Peyer's patch (tissue), 4 donors: ENCODE data around the gene PALD1. TPM values are rescaled to one million over a fixed set of nuclear protein-coding genes. Genes with fewer than 3 reads are reported as not detected.

ENCODE experiments used
- DNase-seq, 3 donors: peaks; one replicate each; pipeline ENCODE4 v3.0.0-alpha.2; 2017 to 2019
- H3K27ac ChIP-seq, 4 donors: fragments of 200-600 bp; sonication (generic); one replicate each; pipeline ENCODE4 v1.5.1; 2016 to 2019
- H3K27me3 ChIP-seq, 2 donors: fragments of 200-600 bp; sonication (generic); one replicate each; pipeline ENCODE4 v1.5.1; 2019
- H3K36me3 ChIP-seq, 3 donors: fragments of 200-600 bp; sonication (generic); one replicate each; pipeline ENCODE4 v1.5.1; 2016 to 2019
- H3K4me1 ChIP-seq, 4 donors: fragments of 200-600 bp; sonication (generic); one replicate each; pipeline ENCODE4 v1.5.1; 2016 to 2019
- H3K4me3 ChIP-seq, 4 donors: fragments of 200-600 bp; sonication (generic); 1 replicate in 3 of 4; 2 replicates in 1 of 4; pipeline ENCODE4 v1.5.1; 2016 to 2019; ENCODE audit warnings: mild to moderate bottlenecking in 1 of 4
- H3K9me3 ChIP-seq, 4 donors: fragments of 200-600 bp; sonication (generic); one replicate each; pipeline ENCODE4 v1.5.1; 2016 to 2019; ENCODE audit warnings: mild to moderate bottlenecking in 1 of 4
- POLR2A ChIP-seq, 2 donors: fragments of 450-650 bp; IDR thresholded peaks; one replicate each; pipeline ENCODE4 v1.5.1; 2017; ENCODE audit warnings: antibody characterized with exemption in 2 of 2, mild to moderate bottlenecking in 2 of 2, moderate library complexity in 2 of 2
- total RNA-seq, 4 donors: library from RNA; depleted of rRNA; stranded (reverse); fragments of >200 nt; gene quantifications; one replicate each; pipeline ENCODE4 v1.1.0, GENCODE V29; 2016
- TF ChIP-seq, protein P1 (sequence below), 6 experiments: fragments of 450-650 bp in 4 of 6; fragments of 200-600 bp in 2 of 6; sonication (generic) in 1 of 6; IDR thresholded peaks; one replicate each; pipeline ENCODE4 v1.5.1; 2017 to 2019; ENCODE audit warnings: antibody characterized with exemption in 6 of 6, mild to moderate bottlenecking in 3 of 6, moderate library complexity in 1 of 6

Gene PALD1
- total RNA-seq, result 10 to 100 TPM in 1 of 4 donors, 1 to 10 TPM in 3; 1.2 to 15.7 (median 3.6) TPM

DNA sequence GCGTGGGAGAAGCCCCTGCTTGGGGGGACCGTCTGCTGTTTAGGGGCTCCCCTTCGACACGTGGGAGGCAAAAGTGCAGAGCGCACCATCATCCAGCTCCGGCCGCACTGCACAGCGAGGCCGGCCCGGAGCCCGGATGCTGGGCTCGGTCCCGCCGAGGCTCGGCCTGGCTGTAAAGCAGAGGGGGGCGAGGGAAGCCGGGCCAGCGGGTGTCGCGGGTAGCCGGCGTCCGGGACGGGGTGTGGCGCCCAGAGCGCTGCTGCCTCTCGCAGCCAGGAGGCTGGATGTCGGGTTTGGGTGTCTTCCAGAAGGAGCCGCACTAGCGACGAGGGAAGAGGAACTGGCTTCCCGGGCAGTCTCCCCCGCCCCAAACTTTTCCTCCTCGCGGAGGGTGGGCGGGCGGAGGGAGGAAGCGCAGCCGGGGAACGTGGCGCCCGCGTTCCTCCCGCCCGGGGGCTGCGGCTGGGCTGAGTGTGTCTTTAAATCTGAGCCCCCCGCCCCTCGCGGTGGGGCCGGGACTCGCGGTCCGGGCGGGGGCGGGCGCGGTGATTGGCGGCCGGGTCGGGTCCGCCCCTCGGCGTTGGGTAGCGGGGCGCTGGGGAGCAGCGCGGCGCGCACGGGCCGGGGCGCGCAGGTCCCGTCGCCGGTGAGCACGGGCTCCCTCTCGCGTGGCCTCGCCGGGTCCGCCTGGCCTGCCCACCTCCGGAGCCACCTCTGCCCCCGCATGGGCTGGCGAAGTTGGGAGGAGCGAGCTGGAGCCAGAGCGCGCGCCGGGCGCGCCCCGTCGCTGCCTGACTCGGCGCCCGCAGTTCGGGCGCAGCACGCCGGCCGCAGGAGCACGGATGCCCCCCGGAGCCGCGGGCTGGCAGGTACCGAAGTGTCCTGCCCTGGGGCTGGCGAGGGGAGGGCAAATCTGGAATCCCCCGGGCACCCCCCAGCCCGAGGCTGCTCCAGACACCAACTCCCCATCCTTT lies at the start of gene PALD1:
PALD1 (plus strand) TSS at position 577 of the 974 bp plus-strand sequence. CDS start 47,185 bp downstream, outside the sequence.
- TF ChIP-seq, protein P1, sequence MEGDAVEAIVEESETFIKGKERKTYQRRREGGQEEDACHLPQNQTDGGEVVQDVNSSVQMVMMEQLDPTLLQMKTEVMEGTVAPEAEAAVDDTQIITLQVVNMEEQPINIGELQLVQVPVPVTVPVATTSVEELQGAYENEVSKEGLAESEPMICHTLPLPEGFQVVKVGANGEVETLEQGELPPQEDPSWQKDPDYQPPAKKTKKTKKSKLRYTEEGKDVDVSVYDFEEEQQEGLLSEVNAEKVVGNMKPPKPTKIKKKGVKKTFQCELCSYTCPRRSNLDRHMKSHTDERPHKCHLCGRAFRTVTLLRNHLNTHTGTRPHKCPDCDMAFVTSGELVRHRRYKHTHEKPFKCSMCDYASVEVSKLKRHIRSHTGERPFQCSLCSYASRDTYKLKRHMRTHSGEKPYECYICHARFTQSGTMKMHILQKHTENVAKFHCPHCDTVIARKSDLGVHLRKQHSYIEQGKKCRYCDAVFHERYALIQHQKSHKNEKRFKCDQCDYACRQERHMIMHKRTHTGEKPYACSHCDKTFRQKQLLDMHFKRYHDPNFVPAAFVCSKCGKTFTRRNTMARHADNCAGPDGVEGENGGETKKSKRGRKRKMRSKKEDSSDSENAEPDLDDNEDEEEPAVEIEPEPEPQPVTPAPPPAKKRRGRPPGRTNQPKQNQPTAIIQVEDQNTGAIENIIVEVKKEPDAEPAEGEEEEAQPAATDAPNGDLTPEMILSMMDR (IDR thresholded peaks at IDR 0.05), result peak in 4 of 6 experiments; percentile 1 to 29 (median 28)
- TF ChIP-seq POLR2A (IDR thresholded peaks at IDR 0.05), result no peak
- peak within 1 kb of the TSS; percentile 54 to 77 (median 64) for H3K4me3 ChIP-seq
- no peaks in the 10 kb centered on the region for H3K27me3 ChIP-seq
- H3K36me3 ChIP-seq, result no peaks in the 10 kb centered on the region
- peak in 2 of 3 donors; percentile 61 to 68 for DNase-seq
- H3K4me1 ChIP-seq, result peaks cover 0 to 54% (median 27%) of the 10 kb centered on the region in 4 donors
- H3K9me3 ChIP-seq, result no peaks in the 10 kb centered on the region
- H3K27ac ChIP-seq, result peak within 1 kb of the TSS; percentile 40 to 75 (median 58)

DNA sequence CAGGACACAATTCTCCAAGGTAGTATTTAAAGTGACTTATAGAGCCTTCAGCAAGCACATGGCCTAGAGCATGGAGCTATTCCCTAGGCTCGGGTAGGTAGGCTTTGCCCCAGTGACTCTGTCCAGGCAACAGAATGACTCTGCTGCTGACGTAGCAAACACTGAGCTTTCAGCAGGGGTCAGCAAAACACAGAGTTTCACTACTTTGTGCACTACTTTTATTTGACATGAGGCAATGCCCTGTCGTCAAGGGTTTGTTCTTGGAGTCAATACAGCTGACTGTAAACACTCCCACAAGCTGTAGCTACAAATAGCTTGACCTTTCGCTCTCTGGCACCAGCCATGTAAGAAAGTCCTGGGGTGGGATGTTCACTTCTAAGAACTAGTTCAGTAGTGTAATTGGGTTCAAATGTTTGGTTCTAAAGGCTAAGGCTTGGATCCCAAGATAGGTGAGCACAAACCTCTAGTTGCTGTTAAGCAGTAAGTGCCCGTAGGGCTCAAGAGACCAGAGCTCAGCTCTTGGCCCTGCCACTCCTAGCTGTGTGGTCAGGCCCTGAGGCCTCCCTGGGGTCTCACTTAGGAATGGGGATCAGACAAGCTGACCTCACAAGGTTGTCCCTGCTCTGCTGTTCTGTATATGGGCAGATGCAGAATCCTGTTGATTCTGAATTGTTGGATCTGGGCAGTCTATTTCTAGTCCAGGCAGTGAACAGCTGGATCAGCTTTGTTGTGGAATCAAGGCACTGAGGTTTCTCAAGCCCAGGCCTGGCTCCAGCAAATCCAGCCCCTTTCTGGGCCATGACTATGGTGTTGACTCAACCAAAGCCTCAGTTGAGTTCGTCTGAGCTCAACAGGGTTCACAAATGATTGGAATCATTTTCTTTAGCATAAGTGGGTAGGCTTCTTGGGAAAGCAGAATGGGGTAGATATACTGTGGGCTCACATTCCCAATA lies 47.8 kb upstream of the PALD1 start:
- Histone ChIP-seq H3K4me3 (no peak overlapping the region), H3K9me3 (no peaks in the 10 kb centered on the region), H3K4me1 (peaks cover 0 to 7% (median 0%) of the 10 kb centered on the region in 4 donors), H3K36me3 (peaks cover 0 to 36% (median 0%) of the 10 kb centered on the region in 3 donors), H3K27me3 (no peaks in the 10 kb centered on the region), H3K27ac (peak overlapping the region; percentile 18 to 83 (median 45))
- TF ChIP-seq, protein P1 (IDR thresholded peaks at IDR 0.05), result peak in 1 of 6 experiments; percentile 14
- no peak for TF ChIP-seq POLR2A (IDR thresholded peaks at IDR 0.05)
- peak in 1 of 3 donors; percentile 68 for DNase-seq

DNA sequence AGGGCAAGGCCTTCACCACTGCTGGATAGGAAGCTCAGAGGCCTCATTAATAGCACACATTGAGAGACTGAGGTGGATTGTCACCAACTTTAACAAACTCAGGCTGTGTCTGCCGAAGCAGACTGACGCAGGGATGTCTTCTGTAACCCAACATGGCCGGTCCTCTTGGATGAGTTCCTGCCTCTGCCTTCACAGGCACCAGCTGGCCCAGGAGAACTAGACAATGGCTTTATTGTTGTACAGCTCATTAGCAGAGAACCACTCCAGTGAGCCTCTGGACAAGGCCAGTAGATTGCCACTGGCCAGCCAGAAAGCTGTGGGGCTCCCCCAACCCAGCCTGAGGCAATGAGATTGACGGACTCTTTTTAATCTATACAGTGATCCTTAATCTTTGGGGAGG lies 46.5 kb upstream of the PALD1 start:
- Histone ChIP-seq H3K36me3 (peaks cover 0 to 23% (median 0%) of the 10 kb centered on the region in 3 donors), H3K27ac (peak overlapping the region in 2 of 4 donors; percentile 46 to 83), H3K4me3 (no peak overlapping the region), H3K27me3 (no peaks in the 10 kb centered on the region), H3K4me1 (peaks cover 0 to 7% (median 0%) of the 10 kb centered on the region in 4 donors), H3K9me3 (no peaks in the 10 kb centered on the region)
- DNase-seq, result peak in 1 of 3 donors; percentile 39
- no peak for TF ChIP-seq POLR2A (IDR thresholded peaks at IDR 0.05)
- TF ChIP-seq, protein P1 (IDR thresholded peaks at IDR 0.05), result no peak

DNA sequence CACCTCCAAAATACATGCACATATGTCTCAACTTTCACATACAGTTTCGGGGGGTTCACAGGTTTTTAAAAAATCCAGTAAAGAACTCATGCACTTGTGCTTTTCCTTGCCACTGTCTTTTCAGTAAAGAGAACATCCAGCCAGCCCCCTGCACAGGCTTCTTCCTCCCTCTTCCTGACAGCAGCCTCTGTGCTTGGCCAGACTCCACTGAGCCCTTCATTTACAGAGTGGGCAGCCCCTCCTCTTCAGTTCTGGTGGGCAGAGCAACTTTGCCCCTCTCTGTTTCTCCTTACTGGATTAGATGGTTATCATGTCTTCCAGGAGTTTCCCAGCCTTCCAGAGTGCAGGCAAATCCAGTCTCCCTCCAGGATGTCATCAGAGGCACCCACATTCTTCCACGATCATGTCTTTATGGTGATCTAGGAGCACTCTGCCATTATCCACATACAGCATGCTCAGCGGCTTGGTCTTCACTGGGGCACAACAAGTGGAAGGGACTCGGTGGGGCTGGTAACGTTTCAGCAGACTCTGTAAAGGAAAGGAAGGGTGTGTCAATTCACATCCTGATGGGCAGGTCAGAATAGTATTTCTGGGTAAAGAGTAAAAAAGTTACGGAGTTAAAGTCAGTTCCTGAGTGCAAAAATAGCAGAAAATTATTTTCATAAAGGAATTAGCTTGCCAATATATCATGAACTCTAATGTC lies 45.9 kb upstream of the PALD1 start:
- Histone ChIP-seq H3K9me3 (no peaks in the 10 kb centered on the region), H3K4me1 (peaks cover 0 to 7% (median 0%) of the 10 kb centered on the region in 4 donors), H3K27me3 (no peaks in the 10 kb centered on the region), H3K4me3 (no peak overlapping the region), H3K36me3 (peaks cover 0 to 17% (median 0%) of the 10 kb centered on the region in 3 donors), H3K27ac (peak overlapping the region in 1 of 4 donors; percentile 83)
- TF ChIP-seq, protein P1 (IDR thresholded peaks at IDR 0.05), result no peak
- TF ChIP-seq POLR2A (IDR thresholded peaks at IDR 0.05), result no peak
- DNase-seq, result peak in 1 of 3 donors; percentile 37
